Measurements from ENCODE around the gene TRHDE.

DNA sequence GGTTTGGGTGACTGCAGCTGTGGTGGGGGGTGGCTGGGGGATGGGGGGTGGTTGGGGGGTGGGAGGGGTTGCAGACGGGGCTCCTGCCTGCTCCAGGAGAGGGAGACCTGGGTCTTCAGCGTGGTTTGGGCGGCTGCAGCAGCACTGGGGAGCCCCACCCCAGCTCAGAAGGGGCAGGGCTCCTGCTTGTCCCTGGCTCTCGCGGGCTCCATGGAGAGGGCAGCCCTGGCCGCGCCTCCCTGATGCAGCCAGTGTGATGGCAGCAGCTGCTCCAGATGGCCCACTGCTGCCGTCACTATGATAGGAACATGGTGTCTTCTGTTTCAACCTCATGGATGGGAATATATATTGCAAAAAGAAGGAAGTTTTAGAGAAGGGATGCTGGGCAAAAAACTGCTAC is 22.9 kb downstream of the TRHDE start:
- TF ChIP-seq POLR2A (IDR thresholded peaks at IDR 0.05; ENCODE audit: extremely low read depth, insufficient read length) (no peak), MYC (IDR thresholded peaks at IDR 0.05; ENCODE audit: low read depth, low read length) (no peak)
- TF ChIP-seq, protein P1, sequence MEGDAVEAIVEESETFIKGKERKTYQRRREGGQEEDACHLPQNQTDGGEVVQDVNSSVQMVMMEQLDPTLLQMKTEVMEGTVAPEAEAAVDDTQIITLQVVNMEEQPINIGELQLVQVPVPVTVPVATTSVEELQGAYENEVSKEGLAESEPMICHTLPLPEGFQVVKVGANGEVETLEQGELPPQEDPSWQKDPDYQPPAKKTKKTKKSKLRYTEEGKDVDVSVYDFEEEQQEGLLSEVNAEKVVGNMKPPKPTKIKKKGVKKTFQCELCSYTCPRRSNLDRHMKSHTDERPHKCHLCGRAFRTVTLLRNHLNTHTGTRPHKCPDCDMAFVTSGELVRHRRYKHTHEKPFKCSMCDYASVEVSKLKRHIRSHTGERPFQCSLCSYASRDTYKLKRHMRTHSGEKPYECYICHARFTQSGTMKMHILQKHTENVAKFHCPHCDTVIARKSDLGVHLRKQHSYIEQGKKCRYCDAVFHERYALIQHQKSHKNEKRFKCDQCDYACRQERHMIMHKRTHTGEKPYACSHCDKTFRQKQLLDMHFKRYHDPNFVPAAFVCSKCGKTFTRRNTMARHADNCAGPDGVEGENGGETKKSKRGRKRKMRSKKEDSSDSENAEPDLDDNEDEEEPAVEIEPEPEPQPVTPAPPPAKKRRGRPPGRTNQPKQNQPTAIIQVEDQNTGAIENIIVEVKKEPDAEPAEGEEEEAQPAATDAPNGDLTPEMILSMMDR (IDR thresholded peaks at IDR 0.05; ENCODE audit: low read depth, low read length) = no peak
- TF ChIP-seq, protein P2, sequence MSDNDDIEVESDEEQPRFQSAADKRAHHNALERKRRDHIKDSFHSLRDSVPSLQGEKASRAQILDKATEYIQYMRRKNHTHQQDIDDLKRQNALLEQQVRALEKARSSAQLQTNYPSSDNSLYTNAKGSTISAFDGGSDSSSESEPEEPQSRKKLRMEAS (IDR thresholded peaks at IDR 0.05; ENCODE audit: low read depth, low read length) = no peak

Data from NB4 (cell line).